GM21526 (cell line): ENCODE measurements around the gene RPL3.
"Not testable (repeated sequence)": the region's sequence is repeated elsewhere in the genome, so short reads cannot be mapped to it uniquely, and the experiment has no call there.

ENCODE experiments used
- ATAC-seq: cut with Tn5 transposase; IDR thresholded peaks from one replicate; pipeline ENCODE4 v1.9.1; 2021; ENCODE audit warnings: moderate library complexity; ENCODE audit not compliant: unreplicated experiment, low FRiP score

RPL3 gene

GRCh38 chr22:39319284-39320022, at the start of gene RPL3:
TSS of gene RPL3 (minus strand) at chr22:39319623. CDS start at chr22:39319597, 26 bp downstream.
- peak; percentile 70 for ATAC-seq

- no peak for ATAC-seq
Measured at GRCh38 chr22:39369186-39369585, 49.8 kb upstream of the RPL3 start.

- no peak for ATAC-seq
Measured at GRCh38 chr22:39368461-39368911, 49.1 kb upstream of the RPL3 start.

GRCh38 chr22:39367035-39367434, 47.6 kb upstream of the RPL3 start:
- ATAC-seq, result no peak

- ATAC-seq, result no peak
Measured at GRCh38 chr22:39365492-39365780, 46.0 kb upstream of the RPL3 start.

- no peak for ATAC-seq
Measured at GRCh38 chr22:39364714-39365491, 45.5 kb upstream of the RPL3 start.

GRCh38 chr22:39363751-39364515, 44.5 kb upstream of the RPL3 start:
- no peak for ATAC-seq

- no peak for ATAC-seq
Measured at GRCh38 chr22:39362932-39363331, 43.5 kb upstream of the RPL3 start.

GRCh38 chr22:39362271-39362670, 42.8 kb upstream of the RPL3 start:
- ATAC-seq, result no peak

- ATAC-seq, result no peak
Measured at GRCh38 chr22:39361496-39361895, 42.1 kb upstream of the RPL3 start.

- ATAC-seq, result no peak
Measured at GRCh38 chr22:39360674-39361413, 41.4 kb upstream of the RPL3 start.

- ATAC-seq, result no peak
Measured at GRCh38 chr22:39360242-39360641, 40.8 kb upstream of the RPL3 start.

GRCh38 chr22:39359659-39360195, 40.3 kb upstream of the RPL3 start:
- no peak for ATAC-seq

GRCh38 chr22:39358197-39358596, 38.8 kb upstream of the RPL3 start:
- ATAC-seq, result not testable (repeated sequence)

- ATAC-seq, result not testable (repeated sequence)
Measured at GRCh38 chr22:39357110-39358108, 38.0 kb upstream of the RPL3 start.

GRCh38 chr22:39356464-39356863, 37.0 kb upstream of the RPL3 start:
- no peak for ATAC-seq

- not testable (repeated sequence) for ATAC-seq
Measured at GRCh38 chr22:39355805-39356204, 36.4 kb upstream of the RPL3 start.

- ATAC-seq, result no peak
Measured at GRCh38 chr22:39355080-39355479, 35.7 kb upstream of the RPL3 start.

- ATAC-seq, result no peak
Measured at GRCh38 chr22:39353346-39353745, 33.9 kb upstream of the RPL3 start.
